ENCODE measurements around the gene GVQW3.

The GVQW3 gene

DNA sequence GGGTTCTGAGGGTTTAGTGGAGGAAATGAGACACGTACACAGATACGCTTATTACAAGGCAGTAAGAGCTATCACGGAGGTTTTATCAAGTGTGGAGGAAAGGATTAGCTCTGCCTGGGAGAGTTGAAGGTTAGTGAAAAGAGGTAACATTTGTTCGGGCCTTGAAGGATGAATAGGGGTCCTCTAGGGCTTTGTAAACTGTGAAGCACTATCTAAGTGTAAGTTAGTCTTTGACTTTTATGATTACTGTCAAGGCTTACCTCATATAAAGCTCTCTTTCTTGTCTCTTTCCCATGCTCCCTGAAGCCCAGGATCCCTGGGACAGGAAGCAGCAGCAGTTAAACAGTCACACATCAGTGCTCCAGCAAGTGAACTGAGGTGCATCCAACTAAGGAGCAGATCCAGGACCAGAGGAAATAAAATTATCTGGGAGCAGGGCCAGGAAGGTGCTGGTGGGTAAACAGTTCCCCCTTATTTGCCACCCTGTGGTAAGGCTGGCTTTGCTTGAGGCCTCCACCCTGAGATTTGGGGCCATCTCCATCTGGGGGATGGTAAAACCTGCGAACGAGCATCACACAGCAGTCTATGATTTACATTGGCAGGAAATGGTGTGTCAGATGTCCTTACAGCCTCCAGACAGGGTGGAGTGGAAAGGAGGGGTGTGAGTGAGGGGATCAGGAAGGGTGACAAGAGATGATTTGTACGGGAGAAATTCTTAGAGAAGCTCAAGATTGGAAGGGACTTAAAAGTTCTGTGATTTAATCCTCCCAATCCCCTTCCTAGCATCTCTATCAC is 27.2 kb downstream of the GVQW3 start:
- H3K27ac ChIP-seq (ENCODE audit: low read depth, low read length), result no peak overlapping the region
- no peaks in the 10 kb centered on the region for H3K79me2 ChIP-seq (ENCODE audit: control insufficient read depth, insufficient read depth, low read length, unreplicated experiment)
- no peaks in the 10 kb centered on the region for H3K36me3 ChIP-seq (ENCODE audit: insufficient read depth, low read length)
- H3K27me3 ChIP-seq (ENCODE audit: insufficient read depth, low read length), result peaks cover 18% of the 10 kb centered on the region; the same call in 1 of the 2 replicates
- no peaks in the 10 kb centered on the region for H3K4me1 ChIP-seq (ENCODE audit: control insufficient read depth, insufficient read depth, low read length, unreplicated experiment)
- no peak overlapping the region for H2AFZ ChIP-seq (ENCODE audit: low read length, unreplicated experiment)
- no peak overlapping the region for H3K4me3 ChIP-seq (ENCODE audit: low read depth, low read length)

DNA sequence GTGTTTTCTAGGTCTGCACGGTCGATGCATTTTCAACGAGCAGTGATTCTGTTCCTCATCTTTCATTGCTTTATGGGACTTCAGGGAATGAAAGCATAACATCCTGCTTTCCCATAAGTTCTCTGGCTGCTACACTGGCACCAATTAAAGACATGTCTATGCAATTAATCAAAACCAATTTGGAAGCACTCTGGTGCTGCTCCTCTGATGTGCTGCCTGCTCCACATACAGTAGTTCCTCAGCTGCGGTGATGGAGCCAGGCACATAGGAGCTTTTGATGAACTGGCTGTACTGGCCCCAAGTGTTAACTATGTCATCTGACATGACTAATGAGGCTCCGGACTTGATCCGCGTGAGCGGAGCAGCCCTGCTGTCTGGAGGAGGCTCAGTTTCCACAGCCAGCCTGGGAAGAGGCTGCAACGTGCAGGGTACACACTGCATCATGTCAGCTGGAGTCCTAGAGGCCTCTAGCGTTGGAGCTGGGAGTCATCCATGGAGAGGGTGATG is 29.8 kb downstream of the GVQW3 start:
- H2AFZ ChIP-seq (ENCODE audit: low read length, unreplicated experiment), result no peak overlapping the region
- H3K4me1 ChIP-seq (ENCODE audit: control insufficient read depth, insufficient read depth, low read length, unreplicated experiment), result no peaks in the 10 kb centered on the region
- no peaks in the 10 kb centered on the region for H3K79me2 ChIP-seq (ENCODE audit: control insufficient read depth, insufficient read depth, low read length, unreplicated experiment)
- H3K27ac ChIP-seq (ENCODE audit: low read depth, low read length), result no peak overlapping the region
- H3K4me3 ChIP-seq (ENCODE audit: low read depth, low read length), result no peak overlapping the region
- H3K27me3 ChIP-seq (ENCODE audit: insufficient read depth, low read length), result peaks cover 27% of the 10 kb centered on the region; the same call in 1 of the 2 replicates
- no peaks in the 10 kb centered on the region for H3K36me3 ChIP-seq (ENCODE audit: insufficient read depth, low read length)

DNA sequence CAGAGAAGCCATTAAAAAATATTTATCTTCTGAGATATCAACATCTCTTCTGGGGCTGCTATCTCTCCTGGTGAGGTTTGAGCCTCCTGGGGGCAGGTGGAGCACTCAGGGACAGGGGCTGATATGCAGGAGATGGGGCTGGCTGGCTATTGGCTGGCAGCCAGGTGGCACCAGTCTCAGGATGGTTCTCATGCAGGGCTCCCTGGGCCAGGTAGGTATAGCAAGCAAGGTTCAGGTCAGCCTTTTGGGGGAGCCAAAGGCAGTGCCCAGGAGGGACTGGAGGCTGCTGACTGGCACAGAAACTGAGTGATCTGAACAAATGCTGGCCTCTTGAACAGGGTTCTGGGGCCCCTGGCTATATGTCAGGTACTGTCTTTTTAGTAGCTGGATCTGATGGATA is 34.0 kb downstream of the GVQW3 start:
- Histone ChIP-seq H3K4me1 (ENCODE audit: control insufficient read depth, insufficient read depth, low read length, unreplicated experiment) (no peaks in the 10 kb centered on the region), H3K27ac (ENCODE audit: low read depth, low read length) (no peak overlapping the region), H2AFZ (ENCODE audit: low read length, unreplicated experiment) (no peak overlapping the region), H3K36me3 (ENCODE audit: insufficient read depth, low read length) (no peaks in the 10 kb centered on the region), H3K4me3 (ENCODE audit: low read depth, low read length) (no peak overlapping the region), H3K27me3 (ENCODE audit: insufficient read depth, low read length) (peaks cover 38% of the 10 kb centered on the region), H3K79me2 (ENCODE audit: control insufficient read depth, insufficient read depth, low read length, unreplicated experiment) (no peaks in the 10 kb centered on the region)

DNA sequence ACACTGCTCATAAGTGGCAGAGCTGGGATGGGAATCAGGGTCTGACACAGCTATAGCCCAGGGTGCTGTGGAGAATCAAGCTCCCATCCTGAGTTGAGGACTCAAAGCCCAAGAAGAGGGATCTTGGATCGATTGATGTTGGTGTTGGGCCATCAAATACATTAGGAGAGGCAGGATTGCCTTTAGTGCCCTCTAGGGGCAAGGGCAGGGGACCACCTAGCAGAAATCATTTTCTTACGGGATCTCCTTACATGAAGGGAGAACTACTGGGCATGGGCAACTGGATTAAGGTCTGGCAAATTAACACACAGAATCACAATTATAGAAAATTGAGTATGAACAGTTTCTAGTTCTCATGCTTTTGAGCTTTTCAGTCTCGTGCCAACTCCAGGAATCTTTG is 38.8 kb downstream of the GVQW3 start:
- H3K27me3 ChIP-seq (ENCODE audit: insufficient read depth, low read length), result peaks cover 15% of the 10 kb centered on the region; the same call in 1 of the 2 replicates
- H2AFZ ChIP-seq (ENCODE audit: low read length, unreplicated experiment), result no peak overlapping the region
- no peaks in the 10 kb centered on the region for H3K79me2 ChIP-seq (ENCODE audit: control insufficient read depth, insufficient read depth, low read length, unreplicated experiment)
- H3K27ac ChIP-seq (ENCODE audit: low read depth, low read length), result no peak overlapping the region
- no peaks in the 10 kb centered on the region for H3K4me1 ChIP-seq (ENCODE audit: control insufficient read depth, insufficient read depth, low read length, unreplicated experiment)
- H3K4me3 ChIP-seq (ENCODE audit: low read depth, low read length), result no peak overlapping the region
- no peaks in the 10 kb centered on the region for H3K36me3 ChIP-seq (ENCODE audit: insufficient read depth, low read length)

DNA sequence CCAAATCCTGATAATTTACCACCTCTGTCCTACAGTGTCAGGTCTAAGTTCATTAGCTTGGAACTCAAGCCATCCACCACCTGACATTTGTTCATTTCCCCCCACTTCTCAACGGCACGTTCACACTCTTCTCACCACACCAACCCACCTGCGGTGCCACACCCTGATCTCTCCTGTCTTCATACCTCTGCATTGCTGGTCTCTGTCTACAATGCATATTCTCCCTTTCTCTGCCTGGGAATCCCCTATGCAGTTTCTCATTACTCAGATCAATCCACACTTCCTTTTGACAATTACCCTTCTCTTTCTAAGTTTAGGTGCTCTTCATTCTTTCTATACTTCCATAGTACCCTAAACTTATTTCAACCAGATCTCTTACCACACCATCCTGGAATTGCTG is 43.3 kb downstream of the GVQW3 start:
- no peak overlapping the region for H3K4me3 ChIP-seq (ENCODE audit: low read depth, low read length)
- 0 out of 2 replicates have a peak, but pooled peaks cover 4% of the 10 kb centered on the region for H3K27me3 ChIP-seq (ENCODE audit: insufficient read depth, low read length)
- H3K4me1 ChIP-seq (ENCODE audit: control insufficient read depth, insufficient read depth, low read length, unreplicated experiment), result no peaks in the 10 kb centered on the region
- H3K36me3 ChIP-seq (ENCODE audit: insufficient read depth, low read length), result no peaks in the 10 kb centered on the region
- no peak overlapping the region for H2AFZ ChIP-seq (ENCODE audit: low read length, unreplicated experiment)
- H3K79me2 ChIP-seq (ENCODE audit: control insufficient read depth, insufficient read depth, low read length, unreplicated experiment), result no peaks in the 10 kb centered on the region
- H3K27ac ChIP-seq (ENCODE audit: low read depth, low read length), result no peak overlapping the region

DNA sequence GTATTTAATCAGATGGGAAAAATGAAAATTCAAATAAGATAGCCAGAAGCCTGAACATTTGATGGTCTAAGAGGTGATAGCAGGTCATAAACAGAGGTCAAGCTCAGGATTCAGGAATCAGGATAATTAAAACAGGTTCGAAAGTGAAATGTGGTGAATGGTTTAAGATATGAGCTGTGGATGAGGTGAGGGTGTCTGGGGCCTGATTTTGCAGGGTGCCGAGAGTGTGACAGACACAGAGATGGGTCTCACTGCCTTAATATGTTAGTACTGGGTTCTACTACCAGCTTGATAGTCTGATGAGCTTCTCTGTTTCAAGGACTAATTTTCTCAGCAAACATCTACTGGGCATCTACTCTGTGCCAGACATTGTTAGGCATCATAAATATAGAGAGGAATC is 43.8 kb downstream of the GVQW3 start:
- no peak overlapping the region for H3K27ac ChIP-seq (ENCODE audit: low read depth, low read length)
- H2AFZ ChIP-seq (ENCODE audit: low read length, unreplicated experiment), result no peak overlapping the region
- H3K27me3 ChIP-seq (ENCODE audit: insufficient read depth, low read length), result 0 out of 2 replicates have a peak, but pooled peaks cover 4% of the 10 kb centered on the region
- no peaks in the 10 kb centered on the region for H3K4me1 ChIP-seq (ENCODE audit: control insufficient read depth, insufficient read depth, low read length, unreplicated experiment)
- H3K36me3 ChIP-seq (ENCODE audit: insufficient read depth, low read length), result no peaks in the 10 kb centered on the region
- no peaks in the 10 kb centered on the region for H3K79me2 ChIP-seq (ENCODE audit: control insufficient read depth, insufficient read depth, low read length, unreplicated experiment)
- no peak overlapping the region for H3K4me3 ChIP-seq (ENCODE audit: low read depth, low read length)

DNA sequence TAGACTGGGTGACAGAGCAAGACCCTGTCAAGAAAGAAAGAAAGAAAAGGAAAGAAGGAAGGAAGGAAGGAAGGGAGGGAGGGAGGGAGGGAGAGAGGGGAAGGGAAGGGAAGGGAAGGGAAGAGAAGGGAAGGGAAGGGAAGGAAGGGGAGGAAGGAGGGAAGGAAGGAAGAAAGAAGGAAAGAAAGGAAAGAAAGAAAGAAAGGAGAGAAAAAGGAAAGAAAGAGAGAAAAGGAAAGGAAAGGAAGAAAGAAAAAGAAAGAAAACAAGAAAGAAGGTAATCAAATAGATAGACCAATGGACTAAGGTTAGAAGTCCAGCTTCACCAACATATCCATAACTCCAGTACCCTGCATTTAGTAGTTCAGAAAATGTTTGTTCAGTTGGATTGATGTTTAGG is 45.5 kb downstream of the GVQW3 start:
- Histone ChIP-seq H2AFZ (ENCODE audit: low read length, unreplicated experiment) (no peak overlapping the region), H3K4me3 (ENCODE audit: low read depth, low read length) (no peak overlapping the region), H3K36me3 (ENCODE audit: insufficient read depth, low read length) (no peaks in the 10 kb centered on the region), H3K27ac (ENCODE audit: low read depth, low read length) (no peak overlapping the region), H3K4me1 (ENCODE audit: control insufficient read depth, insufficient read depth, low read length, unreplicated experiment) (no peaks in the 10 kb centered on the region), H3K27me3 (ENCODE audit: insufficient read depth, low read length) (0 out of 2 replicates have a peak, but pooled peaks cover 4% of the 10 kb centered on the region), H3K79me2 (ENCODE audit: control insufficient read depth, insufficient read depth, low read length, unreplicated experiment) (no peaks in the 10 kb centered on the region)

DNA sequence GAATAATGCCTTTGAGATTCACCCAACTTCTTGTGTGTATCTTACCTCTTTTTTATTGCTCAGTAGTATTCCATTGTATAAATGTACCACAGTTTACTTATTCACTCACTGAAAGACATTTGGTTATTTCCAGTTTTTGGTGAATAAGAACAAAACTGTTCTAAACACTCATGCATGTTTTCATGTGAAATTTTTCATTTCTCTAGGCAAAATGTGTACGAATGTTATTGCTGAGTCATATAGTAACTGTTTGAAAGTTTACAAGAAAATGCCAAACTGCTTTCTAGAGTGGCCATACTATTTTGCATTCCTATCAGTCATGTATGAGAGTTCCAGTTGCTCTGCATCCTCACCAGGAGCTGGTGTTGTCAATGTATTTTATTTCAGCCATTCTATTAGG is 54.9 kb downstream of the GVQW3 start:
- no peaks in the 10 kb centered on the region for H3K79me2 ChIP-seq (ENCODE audit: control insufficient read depth, insufficient read depth, low read length, unreplicated experiment)
- no peaks in the 10 kb centered on the region for H3K4me1 ChIP-seq (ENCODE audit: control insufficient read depth, insufficient read depth, low read length, unreplicated experiment)
- H3K27ac ChIP-seq (ENCODE audit: low read depth, low read length), result no peak overlapping the region
- H3K4me3 ChIP-seq (ENCODE audit: low read depth, low read length), result no peak overlapping the region
- H3K36me3 ChIP-seq (ENCODE audit: insufficient read depth, low read length), result no peaks in the 10 kb centered on the region
- no peaks in the 10 kb centered on the region for H3K27me3 ChIP-seq (ENCODE audit: insufficient read depth, low read length)
- no peak overlapping the region for H2AFZ ChIP-seq (ENCODE audit: low read length, unreplicated experiment)

DNA sequence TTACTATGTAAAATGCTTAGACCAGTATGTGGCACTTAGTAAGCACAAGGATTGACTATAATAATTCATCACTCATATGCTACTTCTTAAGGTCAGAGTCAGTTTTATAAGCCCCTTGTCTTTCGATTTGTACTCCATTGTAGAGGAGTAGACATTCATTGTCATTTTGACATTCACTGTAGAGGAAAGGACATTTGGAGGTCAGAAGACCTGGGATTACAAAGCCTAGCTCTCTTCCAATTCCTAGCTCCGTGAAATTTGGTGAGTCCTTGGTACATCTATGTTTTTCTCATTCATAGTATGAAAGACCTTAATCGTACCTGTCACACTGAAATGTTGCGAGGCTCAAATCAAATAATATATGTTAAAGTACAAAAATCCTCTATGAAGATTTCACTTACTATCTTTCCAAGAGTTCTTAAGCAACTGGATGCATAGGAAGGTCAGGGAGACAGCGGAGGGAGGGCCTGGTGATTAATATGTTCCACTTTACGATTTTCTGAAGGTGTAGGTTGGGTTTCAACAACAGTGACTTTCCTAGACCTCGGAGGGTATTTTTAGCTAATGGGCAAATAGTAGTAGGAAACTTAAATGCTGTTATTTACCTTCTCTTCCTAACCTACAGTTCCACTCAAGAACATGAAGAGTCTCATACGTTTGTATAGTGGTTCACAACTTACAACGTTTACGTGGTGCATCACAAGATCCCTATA is 62.3 kb downstream of the GVQW3 start:
- Histone ChIP-seq H3K27ac (ENCODE audit: low read depth, low read length) (peak overlapping the region; percentile 80), H3K4me1 (ENCODE audit: control insufficient read depth, insufficient read depth, low read length, unreplicated experiment) (peaks cover 13% of the 10 kb centered on the region), H3K4me3 (ENCODE audit: low read depth, low read length) (peak overlapping the region; percentile 82), H3K79me2 (ENCODE audit: control insufficient read depth, insufficient read depth, low read length, unreplicated experiment) (peaks cover 43% of the 10 kb centered on the region), H3K36me3 (ENCODE audit: insufficient read depth, low read length) (peaks cover 4% of the 10 kb centered on the region), H2AFZ (ENCODE audit: low read length, unreplicated experiment) (no peak overlapping the region), H3K27me3 (ENCODE audit: insufficient read depth, low read length) (no peaks in the 10 kb centered on the region)

DNA sequence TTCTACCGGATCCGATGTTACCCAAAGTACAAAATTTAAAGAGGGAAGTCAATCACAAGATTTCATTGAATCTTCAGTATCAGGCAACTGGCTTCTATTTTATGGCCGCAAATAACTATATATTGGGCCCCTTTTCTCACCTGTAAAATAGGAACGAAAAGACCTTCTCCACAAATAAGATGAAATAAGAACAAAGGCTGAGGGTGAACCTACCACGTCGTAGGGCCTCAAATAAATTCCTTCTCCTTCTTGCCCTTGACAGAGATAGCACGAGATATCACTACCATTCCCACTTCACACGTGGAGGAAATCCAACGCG is 62.9 kb downstream of the GVQW3 start:
- Histone ChIP-seq H3K27me3 (ENCODE audit: insufficient read depth, low read length) (no peaks in the 10 kb centered on the region), H3K27ac (ENCODE audit: low read depth, low read length) (peak overlapping the region; percentile 80), H2AFZ (ENCODE audit: low read length, unreplicated experiment) (peak overlapping the region; percentile 8), H3K4me1 (ENCODE audit: control insufficient read depth, insufficient read depth, low read length, unreplicated experiment) (peaks cover 13% of the 10 kb centered on the region), H3K4me3 (ENCODE audit: low read depth, low read length) (peak overlapping the region; percentile 82), H3K79me2 (ENCODE audit: control insufficient read depth, insufficient read depth, low read length, unreplicated experiment) (peaks cover 45% of the 10 kb centered on the region), H3K36me3 (ENCODE audit: insufficient read depth, low read length) (peaks cover 4% of the 10 kb centered on the region)
